Skin epidermis (tissue), 12 donors: ENCODE data around the gene CXCL11.
"Not testable (repeated sequence)": the region's sequence is repeated elsewhere in the genome, so short reads cannot be mapped to it uniquely, and the experiment has no call there.

Experiments
- H3K27ac ChIP-seq, 21 experiments: fragments of 200-600 bp; sonication (generic) in 11 of 21; one replicate each; pipeline ENCODE4 v1.5.0; 2020; ENCODE audit warnings: mild to moderate bottlenecking in 3 of 21, inconsistent platforms in 2 of 21, moderate library complexity in 2 of 21
- H3K4me3 ChIP-seq, 7 experiments: fragments of 200-600 bp; sonication (generic) in 2 of 7; one replicate each; pipeline ENCODE4 v1.5.0; 2020; ENCODE audit warnings: inconsistent platforms in 2 of 7, mild to moderate bottlenecking in 2 of 7, moderate library complexity in 1 of 7

The CXCL11 gene

GRCh38 chr4:76035799-76036380 lies at the start of gene CXCL11:
Gene CXCL11, minus strand, starts transcription at chr4:76036070. Its CDS starts 83 bp downstream, at chr4:76035987.
- no peak within 1 kb of the TSS for H3K4me3 ChIP-seq
- H3K27ac ChIP-seq, result no peak within 1 kb of the TSS

GRCh38 chr4:76084542-76084941 lies 48.7 kb upstream of the CXCL11 start:
- Histone ChIP-seq H3K27ac (no peak overlapping the region), H3K4me3 (no peak overlapping the region)

DNA sequence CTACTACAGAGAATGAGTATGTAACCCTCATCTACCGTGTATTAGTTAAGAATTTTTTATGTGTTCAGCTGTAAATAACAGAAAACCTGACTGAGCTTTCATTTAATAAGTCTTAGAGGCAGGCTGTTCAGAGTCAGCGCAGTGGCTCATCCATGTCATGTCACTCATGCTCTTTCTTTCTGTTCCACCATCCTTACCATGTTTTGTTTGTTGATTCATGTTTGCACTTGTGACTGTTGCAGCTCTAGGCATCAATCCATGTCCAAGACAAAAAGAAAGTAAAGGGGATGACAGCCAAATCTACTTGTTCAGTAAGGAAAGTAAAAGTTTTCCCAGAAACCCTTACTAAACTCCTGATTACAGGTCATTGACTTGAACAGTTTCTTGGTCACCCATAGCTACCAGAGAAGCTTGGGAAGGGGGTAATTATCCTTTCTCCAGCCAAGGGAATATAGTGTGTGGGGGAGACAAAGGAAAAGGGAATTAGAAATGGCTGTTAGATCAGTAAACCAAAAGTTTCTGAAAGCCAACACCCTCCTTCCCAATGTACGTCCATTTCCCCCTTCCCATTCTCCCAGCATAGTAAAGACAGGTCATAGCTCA lies 47.6 kb upstream of the CXCL11 start:
- H3K27ac ChIP-seq, result peak overlapping the region in 1 of 21 experiments; percentile 24
- H3K4me3 ChIP-seq, result no peak overlapping the region

DNA sequence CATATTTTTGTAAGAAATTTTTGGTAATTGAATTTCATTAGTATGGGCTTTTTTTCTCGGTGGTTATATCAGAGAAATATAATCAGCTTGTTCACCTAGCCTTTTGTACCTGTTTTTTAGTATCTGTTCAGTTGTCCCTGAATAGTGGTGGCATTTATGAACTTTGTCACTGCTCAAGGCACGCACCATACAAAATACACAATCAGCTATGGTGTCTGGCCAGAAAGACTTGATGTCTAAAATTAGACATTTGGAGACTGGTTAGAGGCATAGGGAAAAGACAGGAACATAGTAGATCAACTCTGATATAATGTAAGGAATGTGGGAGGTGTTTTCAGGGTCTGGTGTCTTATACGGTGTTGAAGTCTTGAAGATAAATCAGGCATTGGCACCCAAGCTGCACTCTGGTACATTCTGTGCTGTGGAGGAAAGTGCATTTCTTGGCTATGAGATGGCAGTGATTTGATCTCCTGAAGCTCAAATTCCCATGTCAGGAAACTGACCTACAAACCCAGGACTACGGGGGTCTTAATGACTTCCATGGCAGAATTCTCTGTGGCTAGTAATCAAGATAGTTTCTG lies 42.3 kb upstream of the CXCL11 start:
- Histone ChIP-seq H3K27ac (no peak overlapping the region), H3K4me3 (no peak overlapping the region)

- Histone ChIP-seq H3K27ac (no peak overlapping the region), H3K4me3 (no peak overlapping the region)
Observed at GRCh38 chr4:76074993-76075600, 39.2 kb upstream of the CXCL11 start.

DNA sequence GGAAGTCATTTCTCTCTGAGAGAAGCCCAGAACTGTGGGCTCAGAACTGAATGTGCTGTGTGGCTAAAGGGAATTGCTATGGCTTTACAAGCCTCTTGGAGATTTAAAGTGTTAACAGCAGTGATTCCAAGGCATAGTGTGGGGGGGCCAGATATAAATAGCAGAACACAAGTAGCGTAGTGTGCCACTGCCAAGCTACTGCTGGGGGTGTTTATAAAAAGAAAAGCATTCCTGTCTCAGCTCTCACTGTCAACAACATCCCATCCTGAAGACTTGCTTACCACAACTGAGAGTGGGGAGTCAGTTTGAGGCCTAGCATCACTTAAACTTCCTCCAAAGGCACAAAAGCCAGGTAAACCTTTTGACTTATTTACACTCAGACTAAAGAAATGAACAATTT lies 38.6 kb upstream of the CXCL11 start, which contains the start of gene ART3:
ART3 (plus strand) TSS at position 242 of the 400 bp plus-strand sequence. CDS start 1,181 bp downstream, outside the sequence.
- Histone ChIP-seq H3K4me3 (no peak within 1 kb of the TSS), H3K27ac (no peak within 1 kb of the TSS)

DNA sequence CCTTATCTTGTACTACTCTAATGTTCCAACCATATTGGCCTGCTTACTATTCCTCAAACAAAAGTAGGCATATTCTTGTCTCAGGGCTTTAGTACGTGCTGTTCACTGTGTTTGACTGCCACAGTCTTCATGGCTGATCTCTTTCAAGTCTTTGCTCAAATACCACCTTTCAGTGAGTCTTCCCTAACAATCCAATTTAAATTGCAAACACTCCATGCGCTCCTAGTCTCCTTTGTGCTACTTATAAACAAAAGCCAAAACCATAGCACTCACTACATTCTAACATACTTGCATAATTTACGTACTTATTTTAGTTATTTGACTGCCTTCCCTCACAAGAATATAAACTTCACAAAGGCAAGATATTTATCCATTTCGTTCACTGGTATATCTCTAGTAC lies 36.9 kb upstream of the CXCL11 start:
- H3K4me3 ChIP-seq, result no peak overlapping the region
- no peak overlapping the region for H3K27ac ChIP-seq

DNA sequence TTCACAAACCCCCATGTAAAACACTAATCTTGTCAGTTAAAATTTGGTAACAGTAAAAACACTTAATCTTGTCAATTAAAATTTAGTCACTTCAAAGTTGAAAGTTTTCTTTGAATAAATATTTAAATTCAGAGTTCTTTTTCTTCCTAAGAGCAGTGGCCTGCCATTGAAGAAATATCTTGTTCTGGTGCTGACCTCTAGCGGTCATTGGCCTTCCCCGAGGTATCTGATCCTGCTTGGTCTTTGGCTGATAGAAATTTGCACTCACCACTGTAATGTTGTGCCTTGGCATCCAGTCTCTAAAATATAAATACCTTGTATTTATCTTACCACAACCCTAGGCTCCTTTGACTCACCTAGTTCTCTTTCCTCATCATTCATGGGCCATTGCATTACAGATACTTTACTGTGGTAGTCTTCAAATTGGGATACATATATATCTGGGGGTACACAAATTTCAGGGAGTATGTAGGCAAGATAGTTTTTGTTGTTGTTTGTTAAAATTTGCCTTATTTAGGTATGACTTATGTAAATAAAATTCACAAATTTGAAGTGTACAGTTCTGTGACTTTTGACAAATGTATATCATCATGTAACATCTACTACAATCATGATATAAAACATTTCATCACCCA lies 31.9 kb upstream of the CXCL11 start:
- Histone ChIP-seq H3K27ac (no peak overlapping the region), H3K4me3 (no peak overlapping the region)

GRCh38 chr4:76066546-76066945 lies 30.7 kb upstream of the CXCL11 start:
- no peak overlapping the region for H3K4me3 ChIP-seq
- H3K27ac ChIP-seq, result no peak overlapping the region

- Histone ChIP-seq H3K4me3 (no peak overlapping the region), H3K27ac (no peak overlapping the region)
Observed at GRCh38 chr4:76061982-76062381, 26.1 kb upstream of the CXCL11 start.

GRCh38 chr4:76061421-76061820 lies 25.6 kb upstream of the CXCL11 start:
- H3K27ac ChIP-seq, result no peak overlapping the region
- no peak overlapping the region for H3K4me3 ChIP-seq

GRCh38 chr4:76060506-76060905 lies 24.6 kb upstream of the CXCL11 start:
- no peak overlapping the region for H3K27ac ChIP-seq
- H3K4me3 ChIP-seq, result no peak overlapping the region

DNA sequence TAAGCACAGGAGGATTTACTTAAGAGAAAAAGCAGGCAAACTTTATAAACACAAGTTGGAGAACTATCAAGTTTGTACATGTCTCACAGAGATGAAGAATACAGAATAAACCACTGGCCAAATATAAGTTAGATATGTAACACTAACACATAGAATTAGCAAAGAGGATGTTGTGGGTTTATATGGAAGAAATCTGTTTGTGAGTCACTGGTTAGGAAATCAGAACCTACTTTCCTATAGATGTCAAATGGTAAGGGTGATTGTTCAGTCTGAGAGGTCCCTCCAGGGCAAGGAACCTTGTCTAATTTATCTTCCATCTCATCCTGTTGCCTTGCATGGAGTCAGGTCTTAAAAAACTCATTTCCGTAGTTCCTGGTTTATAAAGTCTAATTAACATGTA lies 23.9 kb upstream of the CXCL11 start:
- no peak overlapping the region for H3K27ac ChIP-seq
- H3K4me3 ChIP-seq, result no peak overlapping the region

DNA sequence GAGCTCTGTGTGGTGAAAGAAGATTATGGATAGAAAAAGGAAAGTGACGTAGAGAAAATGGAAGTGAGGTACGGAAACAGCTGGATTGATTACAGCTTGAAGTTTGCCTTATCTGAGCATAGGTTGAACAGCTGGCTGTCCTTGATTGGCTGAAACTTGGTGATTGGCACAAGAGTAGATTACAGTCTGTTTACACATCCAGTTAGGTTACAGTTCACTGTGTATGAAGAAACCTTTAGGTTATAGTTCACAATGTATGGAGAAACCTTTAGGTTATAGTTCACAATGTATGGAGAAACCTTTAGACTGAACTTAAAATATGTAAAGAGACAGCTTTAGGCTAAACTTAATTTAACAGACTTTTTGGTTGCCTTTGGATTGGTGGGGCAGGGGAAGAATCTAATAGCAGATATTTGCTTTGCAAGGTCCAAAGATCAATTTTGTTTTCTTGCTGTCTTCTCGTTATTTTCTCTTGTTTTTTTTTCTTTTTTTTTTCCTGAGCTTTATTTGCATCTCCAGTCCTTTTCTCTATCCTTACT lies 23.1 kb upstream of the CXCL11 start:
- Histone ChIP-seq H3K27ac (no peak overlapping the region), H3K4me3 (no peak overlapping the region)

DNA sequence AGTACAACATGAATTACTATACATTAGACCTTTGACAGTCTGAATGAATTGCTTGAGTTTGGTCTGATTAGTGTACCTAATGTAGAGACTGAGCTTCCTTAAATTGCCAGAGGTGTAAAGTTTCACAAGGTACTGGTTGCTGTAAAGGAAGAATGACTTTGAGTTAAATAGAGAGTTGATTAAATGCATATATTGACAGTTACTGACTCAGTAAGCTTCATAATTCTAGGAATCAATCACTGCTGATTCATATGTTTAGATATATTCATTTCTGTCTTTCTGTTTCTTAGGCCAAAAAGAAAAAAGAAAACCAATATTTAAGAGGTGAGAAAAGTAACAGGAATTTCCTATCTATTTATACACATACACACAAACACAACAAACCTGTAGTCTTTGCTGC lies 22.4 kb upstream of the CXCL11 start:
- no peak overlapping the region for H3K27ac ChIP-seq
- H3K4me3 ChIP-seq, result no peak overlapping the region

- Histone ChIP-seq H3K27ac (no peak overlapping the region), H3K4me3 (no peak overlapping the region)
Observed at GRCh38 chr4:76055421-76055820, 19.6 kb upstream of the CXCL11 start.

DNA sequence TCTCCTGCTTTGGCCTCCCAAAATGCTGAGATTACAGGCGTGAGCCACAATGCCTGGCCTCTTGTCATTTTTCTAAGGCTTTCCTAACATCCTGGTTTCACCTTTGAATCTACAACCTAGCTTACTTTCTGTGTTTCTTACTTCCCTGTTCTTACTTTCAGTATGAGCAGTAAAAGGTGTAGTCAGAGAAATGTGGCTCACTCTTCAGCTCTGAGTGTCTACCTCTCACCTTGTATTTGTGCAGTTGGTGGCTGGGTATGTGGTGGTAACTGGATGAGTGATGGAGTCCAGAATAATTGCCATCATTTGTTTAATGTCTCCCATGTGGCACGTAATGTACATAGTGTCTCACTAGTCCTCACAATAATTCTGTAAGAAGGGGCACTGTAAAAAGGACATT lies 19.1 kb upstream of the CXCL11 start:
- H3K27ac ChIP-seq, result no peak overlapping the region
- H3K4me3 ChIP-seq, result no peak overlapping the region

DNA sequence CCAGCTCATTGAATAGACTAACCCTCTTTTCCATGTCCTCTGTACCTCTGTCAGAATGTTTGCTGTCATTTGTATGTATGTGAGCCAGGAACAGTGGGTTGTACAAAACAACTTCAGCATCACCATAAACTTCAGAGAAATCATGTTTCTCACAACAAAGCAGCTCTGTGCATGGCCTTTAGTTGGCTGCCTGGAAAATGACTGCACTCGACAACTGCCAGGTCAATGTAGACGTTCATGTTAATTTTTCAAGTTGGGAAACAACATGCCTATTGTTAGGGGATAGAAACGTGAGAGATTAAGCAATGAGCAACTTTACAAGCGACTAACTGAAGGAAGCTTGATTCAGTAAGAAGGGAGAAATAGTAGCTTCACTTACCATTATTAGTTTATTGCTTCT lies 17.9 kb upstream of the CXCL11 start:
- Histone ChIP-seq H3K27ac (no peak overlapping the region), H3K4me3 (no peak overlapping the region)

DNA sequence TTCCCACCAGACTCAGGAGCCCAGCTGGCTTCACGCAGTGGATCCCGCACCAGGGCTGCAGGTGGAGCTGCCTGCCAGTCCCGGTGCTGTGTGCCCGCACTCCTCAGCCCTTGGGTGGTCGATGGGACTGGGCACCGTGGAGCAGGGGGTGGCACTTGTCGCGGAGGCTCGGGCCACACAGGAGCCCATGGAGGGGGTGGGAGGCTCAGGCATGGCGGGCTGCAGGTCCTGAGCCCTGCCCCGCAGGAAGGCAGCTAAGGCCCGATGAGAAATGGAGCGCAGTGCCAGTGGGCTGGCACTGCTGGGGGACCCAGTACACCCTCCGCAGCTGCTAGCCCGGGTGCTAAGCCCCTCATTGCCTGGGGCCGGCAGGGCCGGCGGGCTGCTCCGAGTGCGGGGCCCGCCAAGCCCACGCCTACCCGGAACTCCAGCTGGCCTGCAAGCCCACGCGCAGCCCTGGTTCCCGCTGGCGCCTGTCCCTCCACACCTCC lies 14.7 kb upstream of the CXCL11 start:
- not testable (repeated sequence) for H3K27ac ChIP-seq, H3K4me3 ChIP-seq

DNA sequence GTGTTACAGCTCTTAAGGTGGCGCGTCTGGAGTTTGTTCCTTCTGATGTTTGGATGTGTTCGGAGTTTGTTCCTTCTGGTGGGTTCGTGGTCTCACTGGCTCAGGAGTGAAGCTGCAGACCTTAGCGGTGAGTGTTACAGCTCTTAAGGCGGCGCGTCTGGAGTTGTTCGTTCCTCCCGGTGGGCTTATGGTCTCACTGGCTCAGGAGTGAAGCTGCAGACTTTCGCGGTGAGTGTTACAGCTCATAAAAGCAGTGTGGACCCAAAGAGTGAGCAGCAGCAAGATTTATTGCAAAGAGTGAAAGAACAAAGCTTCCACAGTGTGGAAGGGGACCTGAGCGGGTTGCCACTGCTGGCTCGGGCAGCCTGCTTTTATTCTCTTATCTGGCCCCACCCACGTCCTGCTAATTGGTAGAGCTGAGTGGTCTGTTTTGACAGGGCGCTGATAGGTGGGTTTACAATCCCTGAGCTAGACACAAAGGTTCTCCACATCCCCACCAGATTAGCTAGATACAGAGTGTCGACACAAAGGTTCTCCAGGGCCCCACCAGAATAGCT lies 14.1 kb upstream of the CXCL11 start:
- not testable (repeated sequence) for H3K27ac ChIP-seq, H3K4me3 ChIP-seq
